ENCODE results near the gene NEURL1.
A peak's percentile ranks its signal among the peaks of the same experiment; 100 is the strongest.
"Not testable (repeated sequence)": the region's sequence is repeated elsewhere in the genome, so short reads cannot be mapped to it uniquely, and the experiment has no call there.

NEURL1 gene

DNA sequence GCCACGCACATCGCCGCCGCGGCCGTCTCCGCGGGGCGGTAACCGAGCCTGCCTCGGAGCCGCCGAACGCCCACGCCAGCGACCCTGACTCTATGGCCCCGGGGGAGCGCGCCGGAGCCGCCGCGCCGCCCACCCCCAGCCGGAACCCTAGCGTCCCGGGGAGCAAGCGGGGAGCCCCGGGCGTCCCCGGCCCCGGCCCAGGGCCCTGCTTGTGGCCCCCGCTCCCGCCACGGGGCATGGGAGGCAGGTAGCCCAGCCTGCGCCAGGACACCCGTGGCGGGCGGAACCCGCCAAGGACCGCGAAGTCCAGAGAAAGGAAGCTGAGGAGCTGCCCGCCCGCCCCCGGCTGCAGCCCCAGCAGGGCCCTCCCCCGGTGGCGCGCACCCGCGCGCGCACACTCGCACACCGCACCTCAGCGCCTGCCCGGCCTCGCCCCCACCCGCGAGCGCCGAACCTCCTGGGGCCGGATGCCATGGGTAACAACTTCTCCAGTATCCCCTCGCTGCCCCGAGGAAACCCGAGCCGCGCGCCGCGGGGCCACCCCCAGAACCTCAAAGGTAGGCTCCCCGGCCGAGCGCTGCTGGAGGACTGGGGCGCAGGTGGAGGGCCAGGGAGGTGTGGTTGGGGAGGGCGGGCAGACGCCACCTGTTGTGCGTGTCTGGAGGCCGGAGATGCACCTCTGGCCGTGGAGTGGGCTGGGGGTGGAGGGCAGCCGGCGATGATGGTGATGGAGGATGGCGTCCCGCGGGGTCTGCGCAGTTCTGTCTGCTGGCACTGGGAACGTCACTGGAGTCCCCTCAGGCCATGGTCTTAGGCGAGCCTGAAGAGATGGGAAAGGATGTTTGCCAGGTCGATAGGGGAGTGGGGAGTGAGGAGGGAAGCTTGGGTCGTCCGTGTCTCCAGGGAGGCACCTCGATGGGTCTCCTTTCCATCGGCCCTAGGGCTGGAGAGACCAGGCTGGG is 692 bp downstream of the NEURL1 start:
- DNase-seq: peak in 1 of 2 experiments; percentile 40

DNA sequence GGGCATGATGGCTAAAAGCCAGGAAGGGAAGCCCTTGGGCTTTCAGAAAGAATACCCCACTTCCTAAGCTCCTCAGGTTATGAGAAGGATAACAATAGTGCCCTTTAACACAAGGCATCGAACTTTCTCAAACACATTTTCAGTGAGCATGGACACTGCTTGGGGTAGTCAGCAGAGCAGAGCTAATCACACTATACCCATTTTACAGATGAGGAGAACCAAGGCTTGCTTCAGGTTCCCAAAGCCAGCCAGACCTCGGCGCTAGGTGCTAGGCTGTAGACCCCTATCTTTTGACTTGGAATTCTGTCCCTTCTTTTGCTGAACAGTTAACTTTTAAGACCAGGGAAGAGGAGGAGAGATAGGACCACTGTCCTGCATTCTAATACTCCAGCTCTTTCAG is 1.8 kb downstream of the NEURL1 start:
- no peak for DNase-seq

DNA sequence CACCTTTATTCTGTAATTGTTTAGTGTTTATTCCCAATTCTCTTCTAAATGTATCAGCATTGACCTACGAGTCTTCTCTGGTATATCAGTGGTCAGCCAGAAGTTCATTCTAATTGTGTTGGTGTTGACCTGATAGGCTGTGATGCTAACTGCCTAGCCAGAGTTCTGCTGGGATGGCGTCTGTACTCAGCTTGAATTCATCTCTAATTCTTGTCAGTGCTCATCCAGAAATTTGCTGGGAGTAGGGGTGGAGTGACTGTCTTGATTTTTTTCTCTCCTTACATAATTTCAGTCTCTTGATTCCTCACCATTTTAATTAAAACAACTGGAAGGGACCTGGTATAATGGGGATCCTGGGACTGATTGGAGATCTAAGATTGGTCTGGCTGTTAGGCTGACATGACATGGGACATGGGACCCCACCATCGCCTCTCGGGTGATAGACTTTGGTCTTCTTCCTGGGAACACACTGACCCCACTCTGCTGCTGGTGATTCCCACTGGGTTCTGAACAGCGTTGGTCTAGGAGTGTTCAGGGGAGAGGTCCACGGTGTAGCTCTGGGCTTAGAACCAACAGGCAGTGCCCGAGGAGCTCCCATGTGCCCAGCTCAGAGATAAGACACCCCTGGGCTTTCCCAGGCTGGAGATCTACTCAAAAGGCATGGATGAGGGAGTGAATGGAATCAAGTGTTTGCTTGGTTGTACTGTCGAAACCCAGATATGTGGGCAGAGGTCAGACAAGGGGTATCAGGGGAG is 3.8 kb downstream of the NEURL1 start:
- DNase-seq: no peak

DNA sequence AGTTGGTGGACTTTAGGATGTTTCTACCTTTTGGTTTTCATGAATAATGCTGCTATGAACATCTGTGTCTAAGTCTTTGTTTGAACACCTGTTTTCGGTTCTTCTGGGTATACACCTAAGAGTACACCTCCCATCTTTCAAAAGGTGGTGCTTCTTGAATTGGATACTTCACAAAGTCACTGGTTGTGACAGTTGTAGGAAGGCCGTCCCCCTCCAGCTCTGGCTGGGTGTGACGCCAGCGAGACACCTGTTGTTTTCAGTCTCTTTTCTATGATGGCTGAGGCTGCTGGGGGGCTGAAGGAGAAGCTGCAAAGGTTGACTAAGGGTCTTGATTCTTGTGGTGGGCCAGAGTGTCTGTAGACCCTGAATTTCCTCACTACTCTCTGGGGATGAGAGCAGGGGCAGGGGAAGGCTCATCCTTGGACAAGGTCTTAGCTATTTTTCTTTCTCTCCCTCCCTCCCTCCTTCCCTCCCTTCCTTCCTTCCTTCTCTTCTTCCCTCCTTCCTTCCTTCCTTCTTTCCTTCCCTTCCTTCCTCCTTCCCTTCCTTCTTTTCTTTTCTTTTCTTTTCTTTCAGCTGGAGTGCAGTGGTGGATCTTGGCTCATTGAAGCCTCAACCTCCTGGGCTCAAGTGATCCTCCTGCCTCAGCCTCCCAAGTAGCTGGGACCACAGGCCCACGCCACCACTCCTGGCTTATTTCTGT is 5.6 kb downstream of the NEURL1 start:
- no peak for DNase-seq

DNA sequence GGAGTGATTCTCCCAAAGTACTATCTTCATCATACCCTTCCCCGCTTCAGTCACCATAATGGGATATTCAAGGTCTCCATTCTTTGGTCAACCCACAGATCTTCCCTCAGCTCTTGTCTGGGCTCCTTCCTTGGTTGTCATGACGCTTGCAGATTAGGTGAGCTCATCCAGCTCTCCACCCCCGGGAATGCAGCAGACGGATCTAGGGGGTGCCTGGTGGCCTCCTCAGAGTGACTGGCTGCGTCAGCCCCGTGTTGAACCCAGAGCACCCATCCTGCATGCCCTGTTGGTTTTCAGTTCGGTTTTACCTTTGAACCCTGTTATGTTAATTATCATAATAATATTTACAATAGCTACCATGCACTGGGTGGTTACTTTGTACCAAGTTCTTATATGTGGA is 6.4 kb downstream of the NEURL1 start:
- no peak for DNase-seq

DNA sequence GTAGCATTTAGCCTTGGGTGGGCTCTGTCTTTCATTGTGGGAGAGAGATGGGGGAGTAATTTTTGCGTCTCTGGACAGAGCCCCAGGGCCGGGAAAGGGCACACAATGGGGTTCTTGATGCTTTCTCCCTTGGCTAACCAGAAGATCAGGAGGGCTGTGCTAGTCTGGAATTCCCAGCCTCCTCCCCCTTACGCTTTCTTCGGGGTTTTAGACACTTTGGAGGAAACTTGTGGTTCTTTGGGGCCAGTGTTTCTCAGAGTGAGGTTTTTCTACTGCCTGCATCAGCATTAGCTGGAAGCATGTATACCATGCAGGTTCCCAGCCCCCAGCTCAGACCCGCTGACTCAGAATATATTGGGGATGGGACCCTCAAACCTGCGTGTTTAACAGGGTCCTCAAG is 7.0 kb downstream of the NEURL1 start:
- no peak for DNase-seq

DNA sequence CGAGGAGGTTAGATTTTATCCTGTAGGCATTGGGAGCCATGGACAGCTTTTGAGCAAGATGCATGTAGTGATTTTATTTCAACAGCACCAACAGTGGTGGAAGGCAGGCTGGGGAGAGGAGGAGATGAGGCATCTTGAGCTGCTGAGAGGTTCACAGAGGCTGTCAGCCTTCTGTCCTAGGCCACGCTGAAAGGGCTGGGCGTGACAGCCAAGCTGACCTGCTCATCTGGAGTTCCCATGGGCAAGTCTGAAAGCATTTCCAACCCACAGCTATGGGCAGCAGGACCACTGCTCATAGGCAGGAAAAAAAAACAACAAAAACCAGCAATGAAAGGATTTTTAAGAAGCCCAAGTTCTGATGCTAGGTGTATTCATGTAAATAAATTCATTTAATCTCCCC is 7.7 kb downstream of the NEURL1 start:
- no peak for DNase-seq

DNA sequence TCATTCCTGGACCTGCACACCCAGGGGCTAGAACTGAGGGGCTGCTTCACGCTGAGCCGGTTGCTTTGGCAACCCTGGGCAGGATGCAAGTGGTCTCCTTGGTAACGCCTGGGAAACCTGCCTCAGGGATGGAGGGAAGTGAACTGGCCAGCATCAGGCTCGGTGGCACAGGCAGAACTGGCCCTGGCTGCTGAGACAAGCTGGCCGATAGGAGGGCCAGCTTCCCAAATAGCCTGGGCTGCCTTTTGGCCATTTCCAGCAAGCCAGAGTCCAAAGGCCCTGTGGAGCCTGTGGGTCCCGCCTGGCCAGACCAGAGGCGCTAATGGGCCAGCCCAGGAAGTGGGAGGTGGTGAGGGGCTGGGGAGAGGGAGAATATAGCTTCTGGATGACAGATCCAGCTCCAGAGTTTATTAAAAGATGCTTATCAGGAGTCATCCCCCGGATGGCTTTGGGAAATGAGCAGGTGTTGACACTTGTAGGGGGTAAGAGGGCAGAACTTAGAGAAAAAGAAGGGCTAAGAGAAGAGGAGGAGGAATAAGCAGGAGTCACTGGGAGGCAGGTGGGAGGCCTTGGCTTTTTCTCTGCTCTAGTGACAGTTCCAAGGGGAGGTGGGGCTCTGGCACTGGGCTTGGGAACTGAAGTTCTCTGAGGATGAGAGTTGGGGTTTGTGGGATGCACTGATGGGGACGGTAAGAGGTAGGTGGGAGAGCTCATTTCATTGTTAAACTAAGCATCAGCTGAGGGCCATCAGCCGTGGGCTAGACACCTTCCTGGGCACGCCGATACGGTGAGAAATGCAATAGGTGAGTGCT is 9.6 kb downstream of the NEURL1 start:
- DNase-seq: no peak

DNA sequence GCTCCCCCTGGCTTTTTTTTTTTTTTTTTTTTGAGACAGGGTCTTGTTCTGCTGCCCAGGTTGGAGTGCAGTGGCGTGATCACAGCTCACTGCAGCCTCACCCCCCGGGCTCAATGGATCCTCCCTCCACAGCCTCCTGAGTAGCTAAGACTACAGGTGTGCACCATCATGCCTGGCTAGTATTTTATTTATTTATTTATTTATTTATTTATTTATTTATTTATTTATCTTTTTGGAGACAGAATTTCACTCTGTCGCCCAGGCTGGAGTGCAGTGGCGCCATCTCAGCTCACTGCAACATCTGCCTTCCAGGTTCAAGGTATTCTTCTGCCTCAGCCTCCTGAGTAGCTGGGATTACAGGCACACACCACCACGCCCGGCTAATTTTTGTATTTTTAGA is 10.3 kb downstream of the NEURL1 start:
- DNase-seq: not testable (repeated sequence)

DNA sequence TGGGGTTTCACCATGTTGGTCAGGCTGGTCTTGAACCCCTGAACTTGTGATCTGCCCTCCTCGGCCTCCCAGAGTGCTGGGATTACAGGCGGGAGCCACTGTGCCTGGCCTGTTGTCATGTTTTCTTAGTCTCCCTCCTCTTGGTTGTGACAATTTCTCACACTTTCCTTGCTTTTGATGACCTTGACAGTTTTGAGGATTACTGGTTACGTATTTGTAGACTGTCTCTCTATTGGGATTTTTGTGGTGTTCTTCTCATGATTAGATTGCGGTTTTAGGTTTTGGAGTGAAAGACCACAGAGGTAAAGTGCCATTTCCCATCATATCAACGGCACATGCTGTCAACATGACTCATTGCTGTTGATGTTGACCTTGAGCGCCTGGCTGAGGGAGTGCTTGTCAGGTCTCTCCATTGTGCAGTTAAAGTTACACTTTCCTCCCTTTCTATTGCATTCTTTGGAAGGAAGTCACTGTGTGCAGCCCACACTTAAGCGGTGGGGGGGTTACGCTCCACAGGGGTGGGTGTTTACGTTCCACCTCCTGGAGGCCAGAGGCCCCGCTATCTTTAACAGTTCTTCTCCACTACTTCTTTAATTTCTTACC is 10.8 kb downstream of the NEURL1 start:
- peak; percentile 45 to 53 for DNase-seq

DNA sequence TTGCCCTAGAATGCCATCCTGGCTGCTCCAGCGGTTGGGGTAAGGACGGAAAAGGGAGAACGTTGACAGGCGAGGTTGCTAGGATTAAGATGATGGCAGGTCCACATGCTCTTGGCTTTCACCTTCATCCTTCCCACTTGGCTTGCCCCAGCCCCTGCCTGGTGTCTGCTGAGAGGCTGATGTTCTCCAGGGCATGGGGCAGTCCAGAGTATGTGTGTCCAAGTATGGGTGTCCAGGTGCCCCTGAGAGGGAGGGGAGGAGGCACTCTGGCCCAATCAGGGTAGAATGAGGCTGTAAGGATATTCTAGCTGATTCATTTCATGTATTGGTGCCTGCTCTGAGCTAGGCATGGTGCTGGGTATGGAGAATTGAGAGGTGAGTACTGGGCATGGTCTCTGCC is 12.6 kb downstream of the NEURL1 start:
- no peak for DNase-seq

DNA sequence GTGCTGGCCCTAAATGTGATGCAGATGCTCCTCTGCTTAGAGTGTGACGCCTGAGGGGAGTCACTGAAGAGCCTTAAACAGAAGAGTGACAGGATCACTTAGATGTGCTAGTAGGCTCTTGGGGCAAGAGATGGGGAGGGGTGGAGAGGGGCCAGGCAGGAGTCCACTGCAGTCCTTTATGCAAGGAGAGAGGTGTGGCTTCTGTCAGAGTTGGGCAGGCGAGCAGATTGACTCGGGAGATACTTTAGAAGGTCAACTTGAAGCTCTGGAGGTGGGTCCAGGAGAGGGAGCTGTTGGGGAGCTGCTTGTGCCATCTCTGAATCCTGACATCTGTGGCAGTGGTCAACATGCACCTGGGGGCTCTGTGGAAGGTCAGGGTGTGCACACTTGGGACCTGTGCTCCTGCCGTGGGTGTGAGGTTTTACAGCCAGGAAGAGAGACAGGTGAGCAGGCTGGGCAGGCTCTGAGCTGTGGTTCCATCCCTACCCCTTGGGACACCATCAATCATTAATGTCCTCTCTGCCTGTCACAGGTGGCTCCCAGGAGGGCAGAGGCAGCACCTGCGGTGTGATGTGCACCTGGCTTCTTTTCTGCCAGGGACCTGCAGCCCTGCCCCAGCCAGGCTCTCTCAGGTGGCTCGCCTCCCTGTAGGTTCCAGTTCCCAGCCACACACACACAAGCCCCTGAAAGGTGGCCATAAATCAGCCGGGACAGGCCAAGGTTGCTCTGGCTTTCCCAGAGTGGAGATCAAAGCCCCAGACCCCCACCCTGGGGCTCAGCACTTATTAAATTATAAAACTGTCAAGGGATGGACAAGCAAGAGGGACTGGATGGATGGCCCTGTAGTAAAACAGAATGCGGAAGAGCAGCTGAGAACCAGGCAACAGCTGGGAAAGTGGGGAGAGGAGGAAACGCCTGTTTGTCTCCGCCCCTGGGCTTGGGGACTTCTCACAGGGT is 14.0 kb downstream of the NEURL1 start:
- no peak for DNase-seq

DNA sequence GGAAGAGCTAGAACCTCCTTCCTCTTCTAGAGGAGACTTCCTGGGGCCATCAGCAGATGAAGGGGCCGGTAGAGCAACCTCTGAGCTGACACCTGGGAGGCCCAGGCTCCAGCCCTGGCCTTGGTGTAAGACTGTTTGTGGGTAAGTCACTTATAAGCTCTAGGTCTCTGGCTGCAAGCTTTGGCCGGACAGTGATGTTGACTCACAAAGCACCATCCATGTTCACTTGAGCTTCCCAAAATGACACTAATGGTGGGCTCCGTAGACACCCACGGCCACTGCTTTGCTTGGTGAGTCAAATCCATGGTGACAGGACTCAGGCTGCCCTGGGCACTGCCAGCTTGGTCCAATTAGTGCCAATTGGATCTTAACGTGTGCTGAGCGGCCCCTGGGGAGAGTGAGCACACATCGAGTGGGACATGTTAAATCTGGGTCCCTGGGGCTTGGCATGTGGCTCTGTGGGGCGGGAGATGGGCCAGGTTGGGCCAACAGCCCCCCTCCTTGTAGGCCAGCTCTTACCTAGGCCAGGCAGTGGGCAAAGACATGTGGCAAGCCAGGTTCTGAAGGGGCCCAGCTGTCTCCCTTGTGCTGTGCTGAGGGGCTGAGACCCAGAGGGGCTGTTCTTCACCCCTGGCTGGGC is 16.7 kb downstream of the NEURL1 start:
- no peak for DNase-seq

DNA sequence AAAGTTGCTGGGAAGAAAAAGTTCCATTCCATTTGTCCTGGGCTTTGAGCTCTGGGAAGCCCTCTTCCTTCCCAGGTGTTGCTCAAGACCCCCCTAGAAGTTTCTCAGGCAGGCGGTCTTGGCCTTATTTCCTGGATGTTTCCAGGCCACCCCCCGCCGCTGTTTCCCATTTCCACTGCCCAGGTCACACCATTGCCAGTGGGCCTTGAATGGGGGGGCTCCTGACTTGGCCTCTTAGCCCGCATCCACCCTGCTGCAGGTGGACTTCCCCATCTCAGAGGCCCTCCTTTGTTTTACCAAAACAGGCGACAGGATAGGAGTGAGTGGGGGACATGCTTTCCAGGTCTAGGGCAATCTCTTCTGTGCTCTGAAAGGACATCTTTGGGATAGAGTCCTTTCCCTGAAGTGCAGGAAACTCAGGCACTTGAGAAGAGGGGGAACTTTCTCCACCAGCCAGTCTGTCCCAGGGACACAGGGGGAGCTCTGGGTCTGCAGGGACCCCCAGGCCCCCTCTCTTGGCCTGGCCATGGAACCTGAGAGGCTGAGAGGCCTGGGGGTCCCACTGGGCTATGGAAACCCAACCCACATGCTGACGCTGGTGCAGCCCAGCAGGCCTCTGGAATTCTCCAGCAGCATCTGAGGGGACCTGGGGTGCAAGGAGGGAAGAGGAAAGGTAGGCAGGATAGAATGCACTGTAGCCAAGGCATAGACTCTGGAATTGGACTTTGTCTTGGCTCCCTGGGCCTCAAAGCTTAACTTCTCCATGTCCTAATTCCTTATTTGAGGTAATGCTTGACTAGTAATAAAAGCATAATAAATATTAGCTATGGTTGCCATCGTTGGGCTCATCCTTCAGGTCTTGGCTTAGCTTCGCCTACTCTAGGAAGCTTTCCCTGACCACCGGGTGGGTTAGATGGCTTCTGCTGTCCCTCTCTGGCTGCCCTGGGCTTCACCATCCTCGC is 17.6 kb downstream of the NEURL1 start:
- DNase-seq: no peak

DNA sequence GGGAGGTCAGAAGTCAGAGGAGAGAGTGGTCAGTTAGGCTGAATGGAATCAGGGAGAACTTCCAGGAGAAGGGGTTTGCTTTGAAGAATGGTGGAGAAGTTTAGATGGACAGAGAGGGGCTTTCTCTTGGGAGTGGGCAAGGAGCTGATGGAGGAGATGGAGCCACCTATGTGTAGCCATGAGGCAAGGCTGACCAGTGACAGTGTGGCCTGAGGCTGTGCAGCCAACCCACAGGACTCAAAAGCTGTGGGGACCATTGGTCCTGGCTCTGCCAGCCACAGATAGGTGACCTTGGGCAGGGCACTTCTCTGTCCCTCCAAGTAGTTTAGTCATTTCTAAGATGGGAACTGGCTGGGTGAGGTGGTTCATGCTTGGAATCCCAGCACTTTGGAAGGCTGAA is 18.7 kb downstream of the NEURL1 start:
- no peak for DNase-seq

DNA sequence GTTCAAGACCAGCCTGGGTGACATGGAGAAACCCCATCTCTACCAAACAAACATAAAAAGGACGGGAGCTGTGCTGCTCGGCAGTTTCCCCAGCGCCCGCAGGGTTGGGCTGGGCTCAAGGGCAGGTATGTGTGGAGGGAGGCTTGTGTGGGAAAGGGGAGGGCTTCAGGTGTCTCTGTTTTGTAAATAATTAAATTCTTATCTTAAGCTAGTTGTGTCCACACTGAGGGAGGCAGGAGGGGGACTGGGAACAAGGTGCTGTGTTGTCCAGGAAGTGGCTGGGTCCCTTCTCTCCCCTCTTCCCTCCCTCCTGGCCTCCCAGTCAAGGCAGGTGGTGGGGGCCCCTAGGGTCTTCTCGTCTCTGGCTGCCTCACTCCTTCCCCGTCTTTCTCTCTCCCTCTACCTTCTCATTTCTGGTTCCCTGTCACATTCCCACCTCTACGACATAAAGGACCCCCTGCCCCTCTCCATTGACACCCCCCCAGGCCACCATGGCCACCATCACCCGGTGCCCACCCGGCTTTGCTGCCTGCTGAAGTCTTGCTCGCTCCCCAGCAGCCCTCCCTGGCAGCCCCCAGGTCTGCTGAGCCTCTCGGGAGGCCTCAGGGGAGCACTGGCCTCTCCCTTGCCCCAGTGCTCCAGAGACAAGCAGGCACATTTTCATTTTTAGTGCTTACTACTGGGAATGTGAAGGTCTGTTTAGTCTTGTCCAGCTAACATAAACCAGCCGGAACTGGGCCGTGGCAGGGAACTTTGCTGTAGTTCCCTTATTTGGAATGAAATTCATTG is 19.3 kb downstream of the NEURL1 start:
- DNase-seq: no peak

DNA sequence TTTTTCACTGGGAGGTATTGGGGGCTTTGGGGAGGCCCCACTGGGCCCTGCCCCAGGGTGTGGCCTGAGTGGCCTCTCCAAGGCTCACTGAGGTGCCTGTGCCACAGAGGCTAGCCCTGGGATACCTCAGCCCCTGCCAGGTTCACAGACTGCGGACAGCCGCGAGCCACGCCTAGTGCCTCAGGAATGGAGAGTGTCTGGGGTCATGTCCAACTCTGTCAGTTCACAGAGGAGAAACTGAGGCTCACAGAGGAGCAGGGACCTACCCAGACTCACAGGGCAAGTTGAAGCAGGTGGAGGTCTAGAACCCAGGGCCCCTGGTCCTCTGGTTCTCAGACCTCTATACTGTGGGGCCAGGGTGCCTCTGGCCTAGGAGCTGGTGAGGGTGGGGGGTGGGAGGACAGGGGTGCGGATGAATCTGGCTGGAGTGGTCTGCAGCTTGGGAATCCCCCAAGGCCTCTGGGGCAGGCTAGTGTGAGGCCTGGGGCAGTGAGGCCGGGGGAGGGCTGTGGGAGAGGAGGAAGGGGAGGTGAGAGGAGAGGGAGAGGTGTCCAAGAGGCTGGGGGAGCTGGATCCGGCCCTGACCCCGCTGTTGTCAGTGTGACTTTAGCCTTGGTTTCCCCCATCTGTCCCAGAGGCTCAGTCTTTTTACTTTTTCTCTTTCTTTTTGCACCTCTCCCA is 20.0 kb downstream of the NEURL1 start:
- no peak for DNase-seq

DNA sequence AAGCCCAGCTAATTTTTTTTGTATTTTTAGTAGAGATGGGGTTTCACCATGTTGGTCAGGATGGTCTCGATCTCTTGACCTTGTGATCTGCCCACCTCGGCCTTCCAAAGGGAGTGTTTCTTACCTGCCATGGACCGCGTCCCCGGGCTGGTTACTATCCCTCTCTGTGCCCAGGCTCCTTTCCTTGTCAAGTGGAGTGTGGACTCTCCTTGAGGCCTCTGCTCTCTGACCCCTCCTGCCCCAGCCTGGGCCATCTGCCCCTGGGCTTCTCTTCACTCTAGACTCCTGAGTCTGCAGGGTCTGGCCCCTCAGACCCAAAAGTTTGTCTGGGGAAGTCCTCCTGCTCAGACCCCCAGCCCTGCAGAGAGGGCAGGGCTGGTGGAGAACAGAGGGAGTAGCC is 20.7 kb downstream of the NEURL1 start:
- DNase-seq: no peak
